Activated CD4-positive, alpha-beta T cell treated with anti-CD3 and anti-CD28 coated beads for 24 hours (primary cell): ENCODE measurements around the gene MUC6.
A peak's percentile ranks its signal among the peaks of the same experiment; 100 is the strongest.

ENCODE experiments used
- DNase-seq, 2 donors: peaks; one replicate each; pipeline ENCODE4 v3.0.0-alpha.2; 2020; ENCODE audit warnings: low read depth in 2 of 2

Gene MUC6

DNA sequence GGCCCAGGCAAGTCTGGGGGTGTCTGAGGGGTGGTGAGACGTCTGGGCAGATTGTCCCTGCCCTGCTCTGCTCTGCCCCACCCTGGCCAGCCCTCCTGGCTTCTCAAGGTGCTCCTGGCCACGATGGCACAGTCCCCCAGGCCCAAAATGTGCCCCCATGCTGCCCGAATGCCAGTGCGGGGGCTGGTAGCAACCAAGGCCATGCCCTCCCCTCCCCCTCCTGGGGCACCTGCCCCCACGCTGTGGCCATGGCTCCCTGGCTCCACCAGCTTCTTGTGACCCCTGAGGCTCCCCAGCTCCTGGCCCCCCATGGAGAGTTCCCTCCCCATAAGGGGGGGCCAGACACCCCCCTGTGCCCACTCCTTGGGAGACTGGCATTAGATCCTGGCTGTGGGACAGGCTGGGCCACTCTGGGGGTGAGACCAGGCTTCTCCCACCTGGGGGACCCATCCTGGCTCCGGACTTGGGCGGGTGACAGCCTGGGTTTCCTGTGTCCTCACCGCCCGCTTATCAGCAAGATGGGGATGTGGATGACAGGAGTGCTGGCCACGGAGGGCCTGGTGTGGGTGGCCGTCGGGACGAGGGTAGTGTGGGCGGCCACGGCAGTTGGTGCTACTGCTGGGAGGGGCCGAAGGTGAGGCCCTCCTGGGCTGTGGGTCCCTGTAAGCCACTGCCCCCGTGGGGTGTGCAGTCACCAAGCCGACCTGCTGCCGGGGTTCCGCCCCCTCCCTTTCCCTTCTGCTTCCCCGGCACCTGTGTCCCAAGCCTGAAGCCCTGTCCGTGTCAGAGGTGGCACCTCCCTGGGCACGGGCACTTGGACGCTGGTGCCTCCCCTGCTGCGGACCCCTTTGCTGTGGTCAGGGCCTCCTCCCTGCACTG, 15.9 kb upstream of the MUC6 start:
- no peak for DNase-seq

- DNase-seq = no peak
Measured at GRCh38 chr11:1051356-1052132, 15.0 kb upstream of the MUC6 start.

GRCh38 chr11:1050581-1051355, 14.2 kb upstream of the MUC6 start:
- DNase-seq = peak; percentile 56 to 65

DNA sequence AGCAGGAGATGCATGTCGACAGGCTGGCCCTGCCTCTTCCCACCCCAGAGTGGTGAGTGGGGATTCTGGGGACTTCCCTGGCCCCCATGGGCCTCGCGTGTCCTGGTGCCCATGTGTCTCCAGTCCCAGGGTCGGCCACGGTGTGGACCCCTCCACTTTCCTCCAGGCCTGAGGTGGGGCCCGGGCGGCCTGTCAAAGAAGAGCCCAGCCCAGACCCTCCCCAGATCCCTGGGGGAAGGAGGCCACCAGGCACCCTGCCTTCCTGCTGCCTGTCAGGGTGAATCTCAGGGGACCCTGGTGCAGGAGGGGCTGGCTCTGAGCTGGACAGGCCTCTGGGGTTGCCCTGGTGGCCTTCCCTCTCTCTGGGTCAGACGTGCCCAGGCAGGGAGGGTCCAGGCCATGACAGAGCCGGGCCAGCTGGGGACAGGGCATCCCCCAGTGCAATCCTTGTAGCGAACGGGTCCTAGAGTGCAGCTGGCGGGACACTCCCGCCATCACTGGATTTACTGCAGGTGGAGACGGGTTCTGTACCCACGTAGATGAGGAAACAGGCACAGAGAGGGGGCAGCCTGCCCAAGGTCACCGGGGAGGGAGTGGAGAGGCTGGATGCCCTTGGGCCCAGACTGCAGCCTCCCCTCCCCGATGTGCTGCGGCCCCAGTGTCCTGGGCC, 13.5 kb upstream of the MUC6 start:
- no peak for DNase-seq

- DNase-seq = no peak
Measured at GRCh38 chr11:1049431-1049891, 12.9 kb upstream of the MUC6 start.

DNA sequence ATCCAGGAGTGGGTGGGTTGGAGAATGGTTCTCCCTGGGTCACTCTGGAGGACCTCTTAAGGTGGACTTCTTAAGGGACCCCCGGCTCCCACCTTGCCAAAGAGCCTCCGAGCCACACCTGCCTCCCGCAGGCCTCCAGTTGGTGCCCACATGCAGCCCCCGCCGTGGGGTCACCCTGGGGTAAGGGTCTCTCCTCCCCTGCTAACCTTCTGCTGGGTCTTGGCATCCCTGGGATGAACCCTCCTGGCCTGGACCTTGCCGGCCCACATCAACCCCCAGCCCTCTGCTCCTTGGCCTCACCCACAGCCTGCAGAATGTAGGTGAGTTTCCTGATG, 12.5 kb upstream of the MUC6 start:
- no peak for DNase-seq

- no peak for DNase-seq
Measured at GRCh38 chr11:1048375-1049070, 12.0 kb upstream of the MUC6 start.

- no peak for DNase-seq
Measured at GRCh38 chr11:1047595-1048156, 11.2 kb upstream of the MUC6 start.

- DNase-seq = no peak
Measured at GRCh38 chr11:1044160-1044559, 7.6 kb upstream of the MUC6 start.

DNA sequence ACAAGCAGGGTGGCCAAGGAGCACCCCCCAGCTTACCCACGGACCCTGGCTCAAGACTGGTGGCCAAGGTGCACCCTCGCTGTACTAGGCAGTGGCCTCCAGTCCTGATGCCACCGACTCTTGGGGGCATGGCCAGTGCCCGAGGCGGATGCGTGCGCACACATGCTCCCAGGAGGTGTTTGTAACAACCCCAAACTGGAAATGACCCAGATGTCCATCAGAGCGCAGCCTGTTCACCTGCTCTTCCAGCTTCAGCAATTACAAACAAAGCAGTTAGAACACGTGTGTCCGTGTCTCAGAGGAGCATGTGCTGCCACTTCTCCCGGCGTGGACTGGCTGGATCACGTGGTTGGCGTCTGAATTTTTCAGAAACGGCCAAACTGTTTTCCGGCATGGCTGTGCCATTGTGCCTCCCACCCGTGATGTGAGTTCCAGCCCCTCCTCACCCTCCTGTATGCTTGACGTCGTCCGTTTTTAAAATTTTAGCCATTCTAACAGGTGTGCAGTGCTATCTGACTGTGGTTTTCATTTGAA, 7.1 kb upstream of the MUC6 start:
- no peak for DNase-seq

GRCh38 chr11:1042626-1043562, 6.4 kb upstream of the MUC6 start:
- no peak for DNase-seq

- no peak for DNase-seq
Measured at GRCh38 chr11:1041936-1042608, 5.6 kb upstream of the MUC6 start.

GRCh38 chr11:1041471-1041870, 5.0 kb upstream of the MUC6 start:
- DNase-seq = no peak

DNA sequence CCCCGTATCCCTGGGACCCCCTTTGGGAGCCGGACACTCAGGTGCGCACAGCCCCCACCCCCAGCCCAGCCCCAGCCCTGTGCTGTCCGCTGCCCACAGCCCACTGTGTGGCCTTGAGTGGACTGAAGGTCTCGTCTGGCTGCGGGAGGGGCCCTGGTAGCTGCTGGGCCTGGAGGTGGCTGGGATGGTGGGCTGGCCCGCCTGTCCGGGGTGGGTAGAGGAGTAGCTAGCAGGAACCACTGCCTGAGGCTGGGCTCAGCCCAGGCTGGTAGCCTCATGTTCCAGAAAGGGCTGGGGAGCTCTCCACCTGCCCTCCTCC, 4.6 kb upstream of the MUC6 start:
- no peak for DNase-seq

DNA sequence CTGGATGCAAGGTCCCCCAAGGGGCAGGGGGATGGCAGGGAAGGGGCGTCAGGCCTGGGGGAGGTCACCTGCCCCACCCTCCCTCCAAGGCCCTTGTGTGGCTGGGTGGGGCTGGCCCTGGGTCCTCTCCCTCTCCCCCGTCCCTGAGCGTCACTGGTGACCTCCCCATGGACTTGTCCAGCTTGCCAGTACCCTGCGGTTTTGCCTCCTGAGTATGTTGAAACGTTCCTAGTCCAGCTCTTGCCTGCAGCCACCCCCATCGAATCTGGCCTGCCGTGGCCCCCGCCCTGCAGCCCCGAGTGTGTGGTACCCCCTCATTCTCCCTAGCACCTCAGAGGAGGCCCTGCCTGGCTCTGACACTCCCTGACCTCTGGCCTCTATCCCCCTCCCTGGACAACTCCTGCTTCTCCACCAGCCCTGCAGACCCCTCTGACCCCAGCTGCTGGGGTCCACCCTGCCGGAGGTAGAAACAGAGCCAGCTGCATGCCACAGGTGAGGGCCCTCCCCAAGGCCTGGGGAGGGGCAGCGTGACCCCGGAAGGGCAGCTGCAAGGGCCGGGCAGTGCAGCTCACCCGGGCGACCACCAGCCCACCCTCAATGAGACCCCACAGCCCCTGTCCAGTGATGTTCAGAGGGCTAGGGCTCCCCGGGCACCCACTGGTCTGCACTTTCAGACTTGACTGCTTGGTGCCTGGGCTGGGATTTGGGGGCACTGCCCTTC, 4.1 kb upstream of the MUC6 start:
- DNase-seq = no peak

DNA sequence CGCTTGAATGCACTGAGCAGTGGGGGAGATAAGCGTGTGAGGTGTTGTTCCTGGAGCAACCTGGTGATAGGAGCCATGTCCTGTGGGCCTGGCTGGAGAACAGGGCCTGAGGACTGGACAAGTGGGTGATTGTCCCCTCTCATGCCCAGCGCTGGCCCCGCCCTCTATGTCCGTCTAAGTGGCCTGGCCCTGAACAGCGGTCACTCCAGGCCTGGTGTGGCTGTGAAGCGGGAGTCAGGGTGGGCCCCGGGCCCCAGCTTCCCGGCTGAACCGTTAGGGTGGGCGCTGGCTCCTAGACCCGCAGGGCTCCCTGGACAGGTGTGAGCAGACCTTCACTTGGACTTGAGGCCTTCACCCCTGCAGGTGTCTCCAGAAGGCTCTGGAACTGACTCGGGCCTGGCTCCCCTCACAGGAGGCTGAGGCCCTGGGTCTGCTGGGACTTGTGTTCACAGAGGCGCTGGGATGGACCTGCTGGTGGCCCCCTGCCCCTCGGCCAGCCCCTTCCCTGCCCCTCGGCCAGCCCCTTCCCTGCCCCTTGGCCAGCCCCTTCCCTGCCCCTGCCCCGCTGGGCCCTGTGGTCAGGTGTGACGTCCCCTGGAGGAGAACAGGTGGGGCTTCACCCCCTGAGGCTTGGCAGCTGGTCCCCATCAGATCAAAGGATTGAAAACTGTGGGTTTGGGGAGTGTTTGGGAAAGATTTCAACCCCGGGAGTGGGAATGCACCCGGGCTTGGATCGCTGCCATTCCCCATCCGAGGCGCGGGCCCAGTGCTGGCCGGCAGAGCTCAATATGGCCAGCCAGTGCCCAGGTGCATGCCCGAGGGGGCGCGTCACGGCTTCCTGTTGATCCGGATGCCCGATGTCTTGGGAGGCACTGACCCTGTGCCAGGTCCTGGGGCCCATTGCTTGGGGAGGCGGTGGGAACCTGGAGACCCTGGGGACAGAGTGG, 3.2 kb upstream of the MUC6 start:
- DNase-seq = no peak

DNA sequence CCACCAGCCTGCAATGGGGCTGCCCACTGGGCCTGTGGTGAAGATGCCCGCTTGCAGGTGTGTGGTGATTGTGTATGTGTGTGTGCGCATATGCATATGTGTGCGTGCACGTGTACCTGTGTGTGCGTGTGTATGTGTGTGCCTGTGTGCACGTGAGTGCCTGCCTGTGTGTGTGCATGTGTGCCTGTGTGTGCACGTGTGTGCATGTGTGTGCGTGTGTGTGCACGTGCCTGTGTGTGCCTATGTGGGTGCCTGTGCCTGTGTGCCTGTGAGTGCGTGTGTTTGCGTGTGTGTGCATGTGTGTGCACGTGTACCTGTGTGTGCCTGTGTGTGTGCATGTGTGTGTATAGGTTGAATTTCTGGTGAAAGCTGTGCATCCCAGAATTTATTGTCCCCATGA, 2.4 kb upstream of the MUC6 start:
- DNase-seq = no peak
